Smooth muscle cell (in vitro differentiated cells): ENCODE data around the gene GRAP. TPM values are rescaled to one million over a fixed set of nuclear protein-coding genes. Genes with fewer than 3 reads are reported as not detected.

Experiments used
- DNase-seq: peaks from one replicate; lab custom pipeline; 2025; ENCODE audit not compliant: unreplicated experiment; lab: John Stamatoyannopoulos, UW
- H2AFZ ChIP-seq: fragments of 200-600 bp; sonication (generic); 2 replicates; pipeline ENCODE4 v1.6.0; 2016; ENCODE audit warnings: antibody characterized with exemption, low read depth, mild to moderate bottlenecking
- H3F3A ChIP-seq: fragments of 200-600 bp; sonication (generic); 2 replicates; pipeline ENCODE4 v1.6.0; 2017; ENCODE audit warnings: antibody characterized with exemption, low read depth
- H3K27ac ChIP-seq: fragments of 200-600 bp; sonication (generic); 2 replicates; pipeline ENCODE4 v1.5.1; 2016; ENCODE audit warnings: low read depth, mild to moderate bottlenecking
- H3K27me3 ChIP-seq: fragments of 200-600 bp; sonication (generic); 2 replicates; pipeline ENCODE4 v1.6.1; 2016; ENCODE audit warnings: low read depth, mild to moderate bottlenecking
- H3K36me3 ChIP-seq: fragments of 200-600 bp; sonication (generic); 2 replicates; pipeline ENCODE4 v1.5.1; 2016; ENCODE audit warnings: low read depth
- H3K4me1 ChIP-seq: fragments of 200-600 bp; sonication (generic); 2 replicates; pipeline ENCODE4 v1.5.1; 2016; ENCODE audit warnings: low read depth
- H3K4me2 ChIP-seq: fragments of 200-600 bp; sonication (generic); 2 replicates; pipeline ENCODE4 v1.6.0; 2016; ENCODE audit warnings: mild to moderate bottlenecking
- H3K4me3 ChIP-seq: fragments of 200-600 bp; sonication (generic); 2 replicates; pipeline ENCODE4 v1.5.1; 2016; ENCODE audit warnings: mild to moderate bottlenecking
- H3K79me2 ChIP-seq: fragments of 200-600 bp; sonication (generic); 2 replicates; pipeline ENCODE4 v1.6.0; 2016; ENCODE audit warnings: low read depth, mild to moderate bottlenecking
- H3K9ac ChIP-seq: fragments of 200-600 bp; sonication (generic); 2 replicates; pipeline ENCODE4 v1.6.0; 2016; ENCODE audit warnings: low read depth
- H3K9me3 ChIP-seq: fragments of 200-600 bp; sonication (generic); replicated peaks from 2 replicates; pipeline ENCODE4 v1.5.1; 2016; ENCODE audit warnings: low read depth
- H4K20me1 ChIP-seq: fragments of 200-600 bp; sonication (generic); 2 replicates; pipeline ENCODE4 v1.6.0; 2016; ENCODE audit warnings: low read depth
- WGBS: methylation state at CpG from one replicate; pipeline ENCODE4 v1.1.7; 2016; ENCODE audit warnings: low lambda C conversion rate; 5-methylcytosine and 5-hydroxymethylcytosine counted together
- polyA plus RNA-seq: library from polyadenylated mRNA; unstranded; fragments of >200 nt; fragmentation: Nextera tagmentation; extraction: Ambion mirVana; gene quantifications from 2 replicates; pipeline ENCODE4 v1.2.1, GENCODE V29; 2016
- total RNA-seq: library from RNA; depleted of rRNA; stranded (reverse); fragments of >200 nt; gene quantifications from 2 replicates; pipeline ENCODE4 v1.2.3, GENCODE V29; 2014
- TF ChIP-seq, protein P1 (sequence below): fragments of 200-600 bp; sonication (generic); IDR thresholded peaks from 2 replicates; pipeline ENCODE4 v1.5.1; 2017; ENCODE audit warnings: borderline replicate concordance, mild to moderate bottlenecking, antibody characterized with exemption; ENCODE audit not compliant: insufficient read depth, poor library complexity, severe bottlenecking

The GRAP gene
- total and polyA plus RNA-seq, 2 experiments from 2014 or later: 0.30 TPM; not detected in 1

DNA sequence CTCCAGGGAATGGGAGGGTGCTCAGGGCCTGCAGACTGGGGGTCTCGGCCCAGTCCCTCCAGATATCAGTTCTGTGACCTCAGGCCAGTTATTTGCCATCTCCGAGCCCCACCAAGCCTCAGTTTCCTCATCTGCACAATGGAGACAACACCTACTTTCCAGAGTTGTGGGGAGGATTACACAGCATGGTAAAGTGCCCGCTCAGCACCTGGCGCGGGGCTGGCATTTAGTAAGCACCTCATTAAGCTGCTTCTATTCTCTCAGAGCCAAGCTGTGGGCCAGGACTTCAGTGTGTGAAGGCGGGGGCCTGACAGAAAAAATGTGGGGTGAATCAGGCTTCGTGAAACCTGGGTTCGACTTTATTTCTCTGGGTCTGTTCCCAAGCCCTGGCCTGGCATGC, 47.4 kb downstream of the GRAP start:
- no peak for DNase-seq
- H3K36me3 ChIP-seq: peaks cover 7% of the 10 kb centered on the region
- H4K20me1 ChIP-seq: peaks cover 89% of the 10 kb centered on the region
- no peak overlapping the region for H3K4me2 ChIP-seq
- H3K27me3 ChIP-seq: no peaks in the 10 kb centered on the region
- TF ChIP-seq, protein P1, sequence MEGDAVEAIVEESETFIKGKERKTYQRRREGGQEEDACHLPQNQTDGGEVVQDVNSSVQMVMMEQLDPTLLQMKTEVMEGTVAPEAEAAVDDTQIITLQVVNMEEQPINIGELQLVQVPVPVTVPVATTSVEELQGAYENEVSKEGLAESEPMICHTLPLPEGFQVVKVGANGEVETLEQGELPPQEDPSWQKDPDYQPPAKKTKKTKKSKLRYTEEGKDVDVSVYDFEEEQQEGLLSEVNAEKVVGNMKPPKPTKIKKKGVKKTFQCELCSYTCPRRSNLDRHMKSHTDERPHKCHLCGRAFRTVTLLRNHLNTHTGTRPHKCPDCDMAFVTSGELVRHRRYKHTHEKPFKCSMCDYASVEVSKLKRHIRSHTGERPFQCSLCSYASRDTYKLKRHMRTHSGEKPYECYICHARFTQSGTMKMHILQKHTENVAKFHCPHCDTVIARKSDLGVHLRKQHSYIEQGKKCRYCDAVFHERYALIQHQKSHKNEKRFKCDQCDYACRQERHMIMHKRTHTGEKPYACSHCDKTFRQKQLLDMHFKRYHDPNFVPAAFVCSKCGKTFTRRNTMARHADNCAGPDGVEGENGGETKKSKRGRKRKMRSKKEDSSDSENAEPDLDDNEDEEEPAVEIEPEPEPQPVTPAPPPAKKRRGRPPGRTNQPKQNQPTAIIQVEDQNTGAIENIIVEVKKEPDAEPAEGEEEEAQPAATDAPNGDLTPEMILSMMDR: no peak
- no peak overlapping the region for H3K9ac ChIP-seq
- H3K27ac ChIP-seq: no peak overlapping the region
- peaks cover 8% of the 10 kb centered on the region for H3K9me3 ChIP-seq
- H3K4me1 ChIP-seq: peaks cover 13% of the 10 kb centered on the region
- H2AFZ ChIP-seq: no peak overlapping the region
- no peaks in the 10 kb centered on the region for H3F3A ChIP-seq
- H3K79me2 ChIP-seq: peaks cover 27% of the 10 kb centered on the region
- H3K4me3 ChIP-seq: no peak overlapping the region
- WGBS: 98% methylated on average over 8 of the region's 8 CpGs

DNA sequence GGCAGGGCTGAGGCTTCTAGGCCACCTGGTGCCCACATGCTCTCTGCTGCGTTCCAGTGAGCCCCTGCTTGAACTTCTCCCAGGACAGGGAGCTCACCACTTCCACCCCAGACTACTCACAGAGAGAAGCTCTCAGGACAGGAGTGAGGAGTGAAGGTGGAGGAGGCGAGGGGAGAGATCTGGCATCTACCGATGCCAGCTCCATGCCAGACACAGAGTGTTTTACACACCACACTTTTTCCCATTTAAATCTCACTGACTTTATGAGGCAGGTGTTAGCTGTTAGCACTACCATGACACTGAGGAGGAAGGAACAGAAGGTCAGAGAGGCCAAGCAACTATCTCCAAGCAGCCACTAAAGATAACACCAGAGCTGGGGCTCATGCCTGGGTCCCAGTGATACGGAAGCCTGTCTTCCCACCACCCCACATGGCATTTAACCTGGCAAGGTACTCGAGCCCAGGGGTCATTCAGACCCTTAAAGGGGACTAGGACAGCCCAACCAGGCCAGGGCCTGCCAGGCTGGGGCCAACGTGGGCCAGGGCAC, 49.0 kb downstream of the GRAP start:
- no peaks in the 10 kb centered on the region for H3F3A ChIP-seq
- peaks cover 94% of the 10 kb centered on the region for H4K20me1 ChIP-seq
- TF ChIP-seq, protein P1: no peak
- H3K27ac ChIP-seq: no peak overlapping the region
- no peak for DNase-seq
- H3K4me3 ChIP-seq: no peak overlapping the region
- H3K4me1 ChIP-seq: peaks cover under 1% of the 10 kb centered on the region
- H3K9ac ChIP-seq: no peak overlapping the region
- peaks cover 27% of the 10 kb centered on the region for H3K79me2 ChIP-seq
- no peak overlapping the region for H3K4me2 ChIP-seq
- H2AFZ ChIP-seq: no peak overlapping the region
- H3K36me3 ChIP-seq: peaks cover 7% of the 10 kb centered on the region
- no peaks in the 10 kb centered on the region for H3K27me3 ChIP-seq
- 92% methylated on average over 6 of the region's 6 CpGs for WGBS
- peaks cover 8% of the 10 kb centered on the region for H3K9me3 ChIP-seq

GRCh38 chr17:18996458-18996857, 50.3 kb downstream of the GRAP start:
- Histone ChIP-seq H3K4me1 (no peaks in the 10 kb centered on the region), H3K4me2 (no peak overlapping the region), H3K27me3 (no peaks in the 10 kb centered on the region), H3K36me3 (peaks cover 7% of the 10 kb centered on the region), H3K9ac (no peak overlapping the region), H3K79me2 (peaks cover 22% of the 10 kb centered on the region), H3F3A (no peaks in the 10 kb centered on the region), H2AFZ (no peak overlapping the region), H3K4me3 (no peak overlapping the region), H4K20me1 (peaks cover 94% of the 10 kb centered on the region), H3K27ac (no peak overlapping the region), H3K9me3 (peaks cover 8% of the 10 kb centered on the region)
- 97% methylated on average over 2 of the region's 2 CpGs for WGBS
- TF ChIP-seq, protein P1: no peak
- no peak for DNase-seq

- no peak overlapping the region for H3K27ac ChIP-seq
- no peak overlapping the region for H3K4me3 ChIP-seq
- H3K79me2 ChIP-seq: peaks cover 21% of the 10 kb centered on the region
- 95% methylated on average over 3 of the region's 3 CpGs for WGBS
- H3K36me3 ChIP-seq: peaks cover 7% of the 10 kb centered on the region
- H3K9ac ChIP-seq: no peak overlapping the region
- DNase-seq: no peak
- no peaks in the 10 kb centered on the region for H3F3A ChIP-seq
- peaks cover 8% of the 10 kb centered on the region for H3K9me3 ChIP-seq
- no peaks in the 10 kb centered on the region for H3K27me3 ChIP-seq
- H2AFZ ChIP-seq: no peak overlapping the region
- peaks cover 95% of the 10 kb centered on the region for H4K20me1 ChIP-seq
- TF ChIP-seq, protein P1: no peak
- no peak overlapping the region for H3K4me2 ChIP-seq
- H3K4me1 ChIP-seq: no peaks in the 10 kb centered on the region
These were observed 51.5 kb downstream of the GRAP start for GRCh38 chr17:18995220-18995619.
